Activated T-cell treated with anti-CD3 and anti-CD28 coated beads, Interleukin-2, amount 50 U/mL, for 24 hours (primary cell): Measurements from ENCODE around the gene ABHD1.
"Not testable (repeated sequence)": the region's sequence is repeated elsewhere in the genome, so short reads cannot be mapped to it uniquely, and the experiment has no call there.

ENCODE experiments used
- DNase-seq: peaks from one replicate; pipeline ENCODE4 v3.0.0-alpha.2; 2020
- H3K27ac Mint-ChIP-seq: 2 replicates; pipeline ENCODE4 v1.8.0; 2020; ENCODE audit warnings: mild to moderate bottlenecking, mixed read lengths
- H3K27me3 Mint-ChIP-seq: 2 replicates; pipeline ENCODE4 v1.8.0; 2020; ENCODE audit warnings: mixed read lengths
- H3K36me3 Mint-ChIP-seq: 2 replicates; pipeline ENCODE4 v1.8.0; 2020; ENCODE audit warnings: low read depth, mixed read lengths
- H3K4me1 Mint-ChIP-seq: 2 replicates; pipeline ENCODE4 v1.8.0; 2020; ENCODE audit warnings: low read depth, mixed read lengths
- H3K4me3 Mint-ChIP-seq: 2 replicates; pipeline ENCODE4 v1.8.0; 2020; ENCODE audit warnings: mild to moderate bottlenecking, moderate library complexity, mixed read lengths
- H3K9me3 Mint-ChIP-seq: 2 replicates; pipeline ENCODE4 v1.8.0; 2020; ENCODE audit warnings: mixed read lengths

The ABHD1 gene

DNA sequence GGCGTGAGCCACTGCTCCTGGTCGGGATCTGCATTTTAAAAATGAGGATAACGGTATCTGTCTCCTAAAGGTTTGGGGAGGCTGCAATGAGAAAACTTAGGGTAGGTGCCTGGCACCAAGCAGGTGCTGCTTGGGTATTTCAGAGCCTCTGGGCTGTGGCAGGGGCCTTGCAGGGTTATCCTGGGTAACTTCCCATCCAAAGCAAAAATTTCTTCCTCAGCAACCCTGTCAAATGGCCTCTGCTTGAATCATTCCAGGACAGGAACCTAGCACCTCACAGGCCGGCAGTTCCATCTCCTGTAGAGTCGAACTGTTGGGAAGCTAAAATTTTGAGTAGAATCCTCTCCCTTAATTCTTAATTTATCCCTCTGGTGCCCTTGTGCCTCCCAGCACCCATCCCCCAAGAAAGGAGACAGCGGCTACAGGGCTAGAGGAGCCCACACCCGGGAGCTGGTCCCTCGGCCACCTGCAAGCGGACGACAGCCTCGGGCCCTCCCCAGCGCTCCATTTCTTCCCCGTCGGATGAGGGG is 5.6 kb upstream of the ABHD1 start:
- Mint-ChIP-seq H3K36me3 (no peaks in the 10 kb centered on the region), H3K4me3 (peak overlapping the region; percentile 71), H3K4me1 (peaks cover 16% of the 10 kb centered on the region), H3K27me3 (peaks cover 33% of the 10 kb centered on the region), H3K27ac (no peak overlapping the region), H3K9me3 (no peaks in the 10 kb centered on the region)
- no peak for DNase-seq

DNA sequence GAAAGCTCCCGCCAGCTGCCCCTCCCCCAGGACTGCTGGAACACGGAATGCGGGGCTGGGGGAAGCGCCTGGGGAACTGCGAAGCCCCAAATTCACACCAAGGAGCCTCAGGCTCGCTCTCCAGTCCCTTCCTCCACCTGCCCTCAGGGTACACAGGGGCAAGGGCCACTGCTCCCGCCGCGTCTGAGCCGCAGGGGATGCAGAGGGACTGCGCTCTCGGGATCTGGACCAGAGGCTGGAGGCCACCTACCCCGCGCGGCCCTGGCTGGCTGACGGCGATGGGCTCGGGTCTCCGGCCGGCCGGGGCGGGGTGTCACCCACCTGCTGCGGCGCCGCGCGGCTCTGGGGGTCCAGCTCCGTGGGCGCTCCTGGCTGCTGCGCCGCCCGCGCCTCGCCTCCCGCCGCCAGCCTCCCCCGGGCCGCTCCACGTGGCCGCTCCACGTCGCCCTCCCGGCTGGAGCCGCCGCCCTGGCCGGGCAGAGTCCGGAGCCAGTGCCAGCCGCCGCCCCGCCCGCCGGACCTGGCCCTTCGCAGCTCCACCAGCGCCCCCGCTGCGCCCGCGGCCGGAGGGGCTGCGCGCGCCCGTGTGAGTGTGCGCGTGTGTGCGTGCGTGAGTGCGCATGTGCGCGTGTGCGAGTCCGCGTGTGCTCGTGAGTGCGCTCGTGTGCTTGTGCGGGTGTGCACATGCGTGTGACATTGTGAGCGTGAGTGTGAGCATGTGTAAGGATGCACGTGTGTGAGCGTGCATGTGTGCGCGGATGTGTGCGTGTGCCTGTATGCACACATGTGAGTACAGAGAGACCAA is 4.9 kb upstream of the ABHD1 start, which contains the start of gene CGREF1:
TSS of gene CGREF1 (minus strand) at position 604 of the 805 bp plus-strand sequence. CDS start 14,762 bp downstream, outside the sequence.
- Mint-ChIP-seq H3K27ac (peak within 1 kb of the TSS; percentile 44), H3K4me1 (peaks cover 20% of the 10 kb centered on the region), H3K4me3 (peak within 1 kb of the TSS; percentile 78), H3K36me3 (no peaks in the 10 kb centered on the region), H3K9me3 (no peaks in the 10 kb centered on the region), H3K27me3 (peaks cover 33% of the 10 kb centered on the region)
- DNase-seq = peak; percentile 61

DNA sequence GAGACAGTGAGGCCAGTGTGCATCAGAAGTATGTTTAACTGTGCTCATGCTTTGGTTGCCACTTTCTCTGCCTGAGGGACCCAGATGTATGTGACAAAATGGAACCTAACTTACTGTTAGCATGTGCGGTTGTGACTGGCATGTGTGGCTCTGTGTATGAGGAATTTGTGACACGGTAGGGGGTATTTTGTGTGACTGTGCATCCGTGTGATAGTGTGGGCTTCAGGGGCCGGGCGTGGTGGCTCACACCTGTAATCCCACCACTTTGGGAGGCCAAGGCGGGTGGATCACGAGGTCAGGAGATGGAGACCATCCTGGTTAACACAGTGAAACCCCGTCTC is 4.3 kb upstream of the ABHD1 start:
- not testable (repeated sequence) for H3K9me3 Mint-ChIP-seq

DNA sequence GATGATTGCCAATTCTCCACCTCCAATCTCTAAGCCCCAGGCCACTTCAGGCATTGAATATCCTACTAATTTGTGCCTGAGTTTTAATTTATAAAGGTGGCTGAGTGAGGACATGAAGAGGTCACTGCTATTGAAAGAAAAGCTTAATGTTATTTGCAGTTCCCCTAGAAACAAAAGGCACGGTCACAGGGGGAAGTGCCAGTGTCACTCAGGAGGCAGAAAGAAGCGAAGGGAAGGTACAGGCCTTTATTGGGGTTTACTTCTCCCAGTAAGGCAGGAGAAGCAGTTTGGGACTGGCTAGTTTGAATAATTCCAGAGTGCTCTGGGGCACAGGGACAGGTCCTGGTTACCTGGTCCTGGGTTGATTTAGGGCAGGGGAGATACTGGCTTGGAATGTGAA is 1.7 kb upstream of the ABHD1 start:
- H3K27me3 Mint-ChIP-seq = peaks cover 33% of the 10 kb centered on the region
- peaks cover 25% of the 10 kb centered on the region for H3K4me1 Mint-ChIP-seq
- no peak overlapping the region for H3K27ac Mint-ChIP-seq
- DNase-seq = no peak
- H3K36me3 Mint-ChIP-seq = no peaks in the 10 kb centered on the region
- no peaks in the 10 kb centered on the region for H3K9me3 Mint-ChIP-seq
- no peak overlapping the region for H3K4me3 Mint-ChIP-seq

More for the DNA sequence above, 4.3 kb upstream of the ABHD1 start:
- not testable (repeated sequence) for H3K36me3 Mint-ChIP-seq, DNase-seq
- peaks cover 25% of the 10 kb centered on the region for H3K4me1 Mint-ChIP-seq
- H3K27me3 Mint-ChIP-seq = peaks cover 33% of the 10 kb centered on the region
- peak overlapping the region; percentile 78 for H3K4me3 Mint-ChIP-seq
- H3K27ac Mint-ChIP-seq = peak overlapping the region; percentile 44

DNA sequence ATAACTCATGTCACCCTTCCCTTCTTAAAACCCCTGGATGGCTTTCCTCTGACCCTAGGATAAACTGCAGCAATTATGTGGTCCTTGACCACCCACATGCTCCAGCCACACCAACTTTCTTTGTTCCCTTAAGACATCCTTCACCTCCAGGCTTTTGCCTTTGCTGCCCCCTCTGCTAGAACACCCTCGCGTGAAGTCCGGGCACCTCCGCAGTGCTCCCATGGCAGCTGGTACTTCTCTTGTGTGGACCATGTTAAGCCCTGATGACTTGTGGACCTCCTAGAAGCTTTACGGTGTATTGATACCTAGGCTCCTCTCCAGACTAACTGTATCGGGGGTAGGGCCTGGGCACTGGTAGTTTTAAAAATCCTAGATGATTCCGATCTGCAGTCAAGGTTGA is 824 bp upstream of the ABHD1 start:
- Mint-ChIP-seq H3K4me3 (peak overlapping the region; percentile 78), H3K4me1 (peaks cover 25% of the 10 kb centered on the region), H3K36me3 (no peaks in the 10 kb centered on the region), H3K27me3 (peaks cover 25% of the 10 kb centered on the region), H3K9me3 (no peaks in the 10 kb centered on the region), H3K27ac (no peak overlapping the region)
- no peak for DNase-seq

DNA sequence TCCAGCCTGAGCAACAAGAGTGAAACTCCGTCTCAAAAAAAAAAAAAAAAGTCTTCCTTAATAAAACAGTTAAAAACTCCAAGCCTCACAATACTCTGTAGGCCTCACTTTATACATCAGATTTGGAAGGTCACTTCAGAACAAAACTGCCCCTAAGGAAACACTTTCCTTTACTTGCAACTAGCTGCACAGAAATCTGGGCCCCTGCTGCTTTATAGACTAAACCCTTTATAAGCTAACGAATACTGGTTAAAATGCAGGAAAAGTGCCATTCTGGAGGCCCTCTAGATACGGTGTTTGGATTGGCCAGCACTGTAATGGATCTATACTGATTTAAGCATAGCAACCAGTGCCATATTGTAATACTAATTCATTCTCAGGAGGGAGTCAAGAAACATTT is 1.5 kb downstream of the ABHD1 start:
- no peak for DNase-seq
- Mint-ChIP-seq H3K27me3 (peaks cover 7% of the 10 kb centered on the region), H3K36me3 (peaks cover 17% of the 10 kb centered on the region), H3K4me3 (no peak overlapping the region), H3K4me1 (peaks cover 12% of the 10 kb centered on the region), H3K9me3 (no peaks in the 10 kb centered on the region), H3K27ac (no peak overlapping the region)

DNA sequence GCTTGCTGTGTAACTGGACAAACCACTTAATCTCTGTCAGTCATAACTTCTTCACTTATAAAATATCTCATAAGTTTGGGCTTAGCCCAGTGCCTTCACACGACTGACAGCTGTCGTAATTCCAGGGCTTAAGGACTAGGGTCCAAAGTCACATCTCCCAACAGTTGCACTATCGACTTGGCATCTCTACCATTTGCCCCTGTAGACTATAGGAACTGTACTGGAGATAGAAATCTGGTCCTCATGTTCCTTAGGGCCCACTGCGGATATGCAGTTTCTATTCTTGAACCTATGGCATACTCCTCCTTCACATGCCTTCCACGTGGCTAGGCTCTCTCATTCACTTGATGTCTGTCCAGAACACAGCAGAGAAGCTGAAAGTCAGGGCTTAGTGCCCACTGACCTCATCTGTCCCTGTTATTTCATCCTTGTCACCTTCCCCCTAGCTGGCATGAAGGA is 2.7 kb downstream of the ABHD1 start:
- no peaks in the 10 kb centered on the region for H3K9me3 Mint-ChIP-seq
- peaks cover 11% of the 10 kb centered on the region for H3K4me1 Mint-ChIP-seq
- H3K27me3 Mint-ChIP-seq = no peaks in the 10 kb centered on the region
- H3K4me3 Mint-ChIP-seq = no peak overlapping the region
- peaks cover 28% of the 10 kb centered on the region for H3K36me3 Mint-ChIP-seq
- DNase-seq = no peak
- peak overlapping the region; percentile 32 for H3K27ac Mint-ChIP-seq

DNA sequence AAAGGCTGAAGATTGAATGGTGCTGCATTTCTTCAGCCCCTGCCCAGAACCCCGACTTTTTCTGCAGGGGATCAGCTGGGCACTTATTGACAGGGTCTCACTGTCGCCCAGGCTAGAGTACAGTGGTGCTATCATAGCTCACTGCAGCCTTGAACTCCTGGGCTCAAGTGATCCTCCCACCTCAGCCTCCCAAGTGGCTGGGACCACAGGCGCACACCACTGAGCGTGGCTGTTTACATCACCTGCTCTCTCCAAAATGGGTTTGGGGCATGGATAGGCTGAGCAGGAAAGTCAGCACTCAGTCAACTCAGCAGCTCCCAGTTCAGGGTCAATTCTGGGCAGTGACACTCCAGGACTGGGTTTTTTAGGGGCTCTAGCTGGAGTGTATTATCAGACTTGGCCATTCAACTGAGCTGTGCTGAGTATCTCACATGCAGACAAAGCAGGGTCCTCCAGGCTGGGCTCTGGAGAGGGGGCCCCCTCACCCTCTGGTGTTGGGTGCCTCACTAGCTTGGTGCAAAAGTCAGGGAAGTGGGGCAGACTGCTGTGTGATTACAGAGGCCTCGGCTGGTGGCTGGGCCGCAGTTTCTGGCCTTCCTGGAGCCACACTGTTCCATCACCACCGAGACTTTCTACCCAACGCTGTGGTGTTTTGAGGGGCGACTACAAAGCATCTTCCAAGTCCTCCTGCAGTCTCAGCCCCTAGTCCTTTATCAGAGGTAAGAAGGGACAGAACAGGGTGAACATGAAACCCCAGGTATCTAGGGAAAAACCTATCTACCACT is 4.5 kb downstream of the ABHD1 start:
- Mint-ChIP-seq H3K27ac (no peak overlapping the region), H3K9me3 (no peaks in the 10 kb centered on the region), H3K4me3 (no peak overlapping the region), H3K4me1 (peaks cover 17% of the 10 kb centered on the region), H3K27me3 (no peaks in the 10 kb centered on the region), H3K36me3 (peaks cover 46% of the 10 kb centered on the region)
- DNase-seq = no peak

DNA sequence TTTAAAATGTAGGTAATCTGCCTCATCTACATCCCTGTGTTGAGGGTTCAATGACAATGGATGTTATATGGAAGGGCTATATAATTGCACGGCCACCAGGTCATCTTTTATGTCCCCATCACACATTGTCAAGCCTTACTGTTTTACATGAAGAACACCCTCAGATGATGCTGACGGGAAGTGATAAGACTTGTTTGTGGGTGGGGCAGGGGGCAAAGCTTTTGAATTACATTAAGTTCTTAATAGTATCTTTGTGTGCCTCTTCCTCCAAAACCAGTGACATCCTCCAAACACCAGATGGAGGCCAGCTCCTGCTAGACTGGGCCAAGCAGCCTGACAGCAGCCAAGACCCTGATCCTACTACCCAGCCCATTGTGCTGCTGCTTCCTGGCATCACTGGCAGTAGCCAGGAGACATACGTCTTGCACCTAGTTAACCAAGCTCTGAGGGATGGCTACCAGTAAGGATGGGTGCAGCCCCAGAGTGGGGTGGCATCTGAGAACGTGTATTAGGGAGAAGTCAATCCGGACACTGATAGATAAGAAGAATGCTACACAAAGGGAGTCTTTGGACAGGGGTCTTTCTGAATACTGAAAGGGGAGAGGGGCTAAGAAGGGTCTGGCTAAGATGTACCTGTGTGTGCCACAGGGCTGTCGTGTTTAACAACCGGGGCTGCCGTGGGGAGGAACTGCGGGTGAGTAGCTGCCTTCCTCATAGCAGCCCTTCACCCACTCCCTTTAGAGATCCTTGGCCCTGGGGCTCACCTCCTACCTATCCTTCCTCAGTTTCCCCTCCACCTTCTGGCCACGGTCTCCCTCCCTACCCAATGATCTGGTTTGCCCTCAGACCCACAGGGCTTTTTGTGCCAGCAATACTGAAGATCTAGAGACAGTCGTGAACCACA is 5.3 kb downstream of the ABHD1 start:
- Mint-ChIP-seq H3K9me3 (no peaks in the 10 kb centered on the region), H3K36me3 (peaks cover 55% of the 10 kb centered on the region), H3K27ac (no peak overlapping the region), H3K27me3 (no peaks in the 10 kb centered on the region), H3K4me3 (no peak overlapping the region), H3K4me1 (peaks cover 18% of the 10 kb centered on the region)
- DNase-seq = no peak

DNA sequence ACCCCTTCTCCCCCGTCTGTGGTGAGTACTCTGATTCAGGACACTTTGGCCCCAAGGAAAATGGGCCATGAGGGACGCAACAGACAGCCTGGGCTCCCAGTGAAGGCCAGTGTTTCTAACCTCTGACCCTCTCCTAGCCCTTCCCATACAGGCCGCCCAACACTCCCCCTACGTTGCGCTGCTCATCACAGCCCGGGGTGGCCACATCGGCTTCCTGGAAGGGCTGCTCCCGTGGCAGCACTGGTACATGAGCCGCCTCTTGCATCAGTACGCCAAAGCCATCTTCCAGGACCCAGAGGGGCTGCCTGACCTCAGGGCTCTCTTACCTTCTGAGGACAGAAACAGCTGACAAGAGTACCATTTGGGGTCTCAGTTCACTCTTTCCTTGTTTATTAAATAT is 6.8 kb downstream of the ABHD1 start:
- no peaks in the 10 kb centered on the region for H3K27me3 Mint-ChIP-seq
- H3K36me3 Mint-ChIP-seq = peaks cover 58% of the 10 kb centered on the region
- H3K4me1 Mint-ChIP-seq = peaks cover 18% of the 10 kb centered on the region
- H3K9me3 Mint-ChIP-seq = no peaks in the 10 kb centered on the region
- H3K4me3 Mint-ChIP-seq = no peak overlapping the region
- DNase-seq = no peak
- H3K27ac Mint-ChIP-seq = peak overlapping the region; percentile 57

DNA sequence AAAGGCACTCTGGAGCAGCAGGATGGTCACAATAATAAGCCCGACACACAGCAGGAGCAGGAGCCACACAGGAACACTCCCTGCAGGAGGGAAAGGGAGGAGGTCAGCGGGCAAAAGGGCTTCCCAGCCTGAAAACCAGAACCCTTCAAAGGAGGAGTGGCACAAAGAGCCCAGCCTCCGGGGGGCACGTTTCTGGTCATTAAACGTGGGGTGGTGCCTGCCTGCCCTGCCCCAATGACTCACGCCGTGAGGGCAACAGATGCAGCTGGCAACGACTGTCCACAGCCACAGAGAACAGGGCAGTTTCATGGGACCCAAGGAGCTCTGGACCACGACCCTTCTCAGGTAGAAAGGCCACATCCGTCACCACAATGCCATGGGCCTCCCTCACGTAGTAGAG is 7.8 kb downstream of the ABHD1 start:
- peaks cover 58% of the 10 kb centered on the region for H3K36me3 Mint-ChIP-seq
- no peak overlapping the region for H3K4me3 Mint-ChIP-seq
- no peak for DNase-seq
- H3K27ac Mint-ChIP-seq = peak overlapping the region; percentile 68
- H3K4me1 Mint-ChIP-seq = peaks cover 18% of the 10 kb centered on the region
- H3K27me3 Mint-ChIP-seq = no peaks in the 10 kb centered on the region
- H3K9me3 Mint-ChIP-seq = no peaks in the 10 kb centered on the region

DNA sequence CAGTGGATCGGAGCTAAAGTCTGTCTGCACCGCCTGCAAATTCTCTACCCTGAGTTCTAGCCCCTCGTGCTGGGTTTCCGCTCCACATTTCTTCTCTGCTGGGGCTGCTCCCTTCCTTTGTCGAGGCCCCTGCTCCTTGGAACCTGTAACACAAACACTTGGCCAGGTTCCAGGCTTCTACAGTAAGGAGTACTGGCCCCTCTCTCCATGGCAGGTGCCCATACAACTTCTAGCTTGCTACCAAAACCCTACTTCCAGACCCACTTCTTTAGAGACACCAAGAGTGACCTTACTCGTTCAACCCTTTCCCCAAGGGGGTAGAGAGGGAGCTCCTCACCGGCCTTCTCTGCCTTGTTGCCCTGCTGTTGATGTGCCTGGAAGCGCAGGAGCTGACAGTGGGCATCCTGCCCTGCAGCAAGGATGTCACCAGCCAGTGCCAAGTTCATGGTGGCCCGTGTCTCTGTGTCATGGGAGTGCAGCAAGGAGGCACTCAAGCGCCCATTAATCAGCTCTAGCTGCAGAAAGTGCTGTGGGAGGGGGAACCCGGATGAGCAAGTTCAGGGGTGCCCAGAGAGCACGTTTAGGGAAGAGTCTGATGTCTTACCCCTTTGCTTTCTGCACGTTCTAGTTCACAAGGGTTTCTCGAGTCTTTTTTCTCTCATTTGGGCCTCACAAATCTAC is 9.7 kb downstream of the ABHD1 start:
- Mint-ChIP-seq H3K4me3 (peak overlapping the region; percentile 93), H3K36me3 (peaks cover 58% of the 10 kb centered on the region), H3K9me3 (no peaks in the 10 kb centered on the region), H3K4me1 (peaks cover 18% of the 10 kb centered on the region), H3K27ac (peak overlapping the region; percentile 98), H3K27me3 (no peaks in the 10 kb centered on the region)
- peak; percentile 46 for DNase-seq

DNA sequence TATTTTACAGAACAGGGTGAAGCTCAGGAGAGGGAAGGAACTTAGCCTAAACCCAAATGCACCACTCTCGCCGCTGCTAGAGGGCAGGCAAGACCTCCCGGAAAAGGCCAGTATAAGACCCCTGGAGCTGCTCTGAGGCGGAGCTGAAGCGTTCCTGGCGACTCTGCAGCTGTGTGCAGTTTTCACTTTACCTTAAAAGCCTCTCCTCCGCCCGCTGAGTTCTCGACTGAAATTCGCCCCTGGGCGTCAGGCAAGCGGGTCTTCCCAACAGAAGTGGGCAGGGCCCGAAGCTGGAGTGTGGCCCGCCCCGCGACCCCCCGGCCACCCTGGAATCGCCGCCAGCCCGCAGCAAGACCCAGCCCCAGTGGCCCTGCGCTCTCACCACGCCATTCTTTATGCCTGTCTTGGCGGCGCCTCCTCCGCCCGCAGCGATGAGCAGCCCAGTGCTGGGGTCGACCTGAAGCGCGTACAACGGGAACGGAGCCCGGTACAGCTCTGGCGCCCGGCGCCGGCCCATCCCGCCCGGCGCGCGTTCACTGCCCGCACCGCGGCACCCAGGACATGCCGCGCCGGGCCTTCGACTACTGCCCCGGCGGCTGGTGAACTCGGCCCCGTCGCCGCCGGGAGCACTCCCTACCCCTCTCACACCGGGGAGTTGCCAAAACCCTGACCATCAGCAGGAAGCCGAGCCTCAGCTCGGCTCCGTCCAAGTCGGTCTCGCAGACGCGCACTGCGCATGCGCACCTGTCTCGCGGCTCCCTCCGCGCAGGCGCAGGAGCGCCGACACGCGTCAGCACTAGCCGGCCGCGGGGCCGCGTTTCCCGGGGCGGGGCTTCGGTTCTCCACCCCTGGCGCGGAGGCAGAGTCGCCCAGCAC is 10.5 kb downstream of the ABHD1 start, which contains the start of gene PREB:
TSS of gene PREB (minus strand) at position 732 of the 876 bp plus-strand sequence. CDS start at position 517, 215 bp downstream.
- peak; percentile 99 for DNase-seq
- Mint-ChIP-seq H3K4me3 (peak within 1 kb of the TSS; percentile 93), H3K36me3 (peaks cover 51% of the 10 kb centered on the region), H3K27me3 (no peaks in the 10 kb centered on the region), H3K27ac (peak within 1 kb of the TSS; percentile 98), H3K4me1 (peaks cover 18% of the 10 kb centered on the region), H3K9me3 (no peaks in the 10 kb centered on the region)
